GM19397 (cell line): ENCODE measurements around the gene OBSCN.

Experiments
- ATAC-seq: cut with Tn5 transposase; IDR thresholded peaks from one replicate; pipeline ENCODE4 v1.9.1; 2021; ENCODE audit warnings: mild to moderate bottlenecking, moderate library complexity; ENCODE audit not compliant: unreplicated experiment

The OBSCN gene, protein sequence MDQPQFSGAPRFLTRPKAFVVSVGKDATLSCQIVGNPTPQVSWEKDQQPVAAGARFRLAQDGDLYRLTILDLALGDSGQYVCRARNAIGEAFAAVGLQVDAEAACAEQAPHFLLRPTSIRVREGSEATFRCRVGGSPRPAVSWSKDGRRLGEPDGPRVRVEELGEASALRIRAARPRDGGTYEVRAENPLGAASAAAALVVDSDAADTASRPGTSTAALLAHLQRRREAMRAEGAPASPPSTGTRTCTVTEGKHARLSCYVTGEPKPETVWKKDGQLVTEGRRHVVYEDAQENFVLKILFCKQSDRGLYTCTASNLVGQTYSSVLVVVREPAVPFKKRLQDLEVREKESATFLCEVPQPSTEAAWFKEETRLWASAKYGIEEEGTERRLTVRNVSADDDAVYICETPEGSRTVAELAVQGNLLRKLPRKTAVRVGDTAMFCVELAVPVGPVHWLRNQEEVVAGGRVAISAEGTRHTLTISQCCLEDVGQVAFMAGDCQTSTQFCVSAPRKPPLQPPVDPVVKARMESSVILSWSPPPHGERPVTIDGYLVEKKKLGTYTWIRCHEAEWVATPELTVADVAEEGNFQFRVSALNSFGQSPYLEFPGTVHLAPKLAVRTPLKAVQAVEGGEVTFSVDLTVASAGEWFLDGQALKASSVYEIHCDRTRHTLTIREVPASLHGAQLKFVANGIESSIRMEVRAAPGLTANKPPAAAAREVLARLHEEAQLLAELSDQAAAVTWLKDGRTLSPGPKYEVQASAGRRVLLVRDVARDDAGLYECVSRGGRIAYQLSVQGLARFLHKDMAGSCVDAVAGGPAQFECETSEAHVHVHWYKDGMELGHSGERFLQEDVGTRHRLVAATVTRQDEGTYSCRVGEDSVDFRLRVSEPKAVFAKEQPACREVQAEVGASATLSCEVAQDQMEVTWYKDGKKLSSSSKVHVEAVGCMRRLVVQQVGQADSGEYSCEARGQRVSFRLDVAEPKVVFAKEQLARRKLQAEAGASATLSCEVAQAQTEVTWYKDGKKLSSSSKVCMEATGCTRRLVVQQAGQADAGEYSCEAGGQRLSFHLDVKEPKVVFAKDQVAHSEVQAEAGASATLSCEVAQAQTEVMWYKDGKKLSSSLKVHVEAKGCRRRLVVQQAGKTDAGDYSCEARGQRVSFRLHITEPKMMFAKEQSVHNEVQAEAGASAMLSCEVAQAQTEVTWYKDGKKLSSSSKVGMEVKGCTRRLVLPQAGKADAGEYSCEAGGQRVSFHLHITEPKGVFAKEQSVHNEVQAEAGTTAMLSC (N-terminal part only)

DNA sequence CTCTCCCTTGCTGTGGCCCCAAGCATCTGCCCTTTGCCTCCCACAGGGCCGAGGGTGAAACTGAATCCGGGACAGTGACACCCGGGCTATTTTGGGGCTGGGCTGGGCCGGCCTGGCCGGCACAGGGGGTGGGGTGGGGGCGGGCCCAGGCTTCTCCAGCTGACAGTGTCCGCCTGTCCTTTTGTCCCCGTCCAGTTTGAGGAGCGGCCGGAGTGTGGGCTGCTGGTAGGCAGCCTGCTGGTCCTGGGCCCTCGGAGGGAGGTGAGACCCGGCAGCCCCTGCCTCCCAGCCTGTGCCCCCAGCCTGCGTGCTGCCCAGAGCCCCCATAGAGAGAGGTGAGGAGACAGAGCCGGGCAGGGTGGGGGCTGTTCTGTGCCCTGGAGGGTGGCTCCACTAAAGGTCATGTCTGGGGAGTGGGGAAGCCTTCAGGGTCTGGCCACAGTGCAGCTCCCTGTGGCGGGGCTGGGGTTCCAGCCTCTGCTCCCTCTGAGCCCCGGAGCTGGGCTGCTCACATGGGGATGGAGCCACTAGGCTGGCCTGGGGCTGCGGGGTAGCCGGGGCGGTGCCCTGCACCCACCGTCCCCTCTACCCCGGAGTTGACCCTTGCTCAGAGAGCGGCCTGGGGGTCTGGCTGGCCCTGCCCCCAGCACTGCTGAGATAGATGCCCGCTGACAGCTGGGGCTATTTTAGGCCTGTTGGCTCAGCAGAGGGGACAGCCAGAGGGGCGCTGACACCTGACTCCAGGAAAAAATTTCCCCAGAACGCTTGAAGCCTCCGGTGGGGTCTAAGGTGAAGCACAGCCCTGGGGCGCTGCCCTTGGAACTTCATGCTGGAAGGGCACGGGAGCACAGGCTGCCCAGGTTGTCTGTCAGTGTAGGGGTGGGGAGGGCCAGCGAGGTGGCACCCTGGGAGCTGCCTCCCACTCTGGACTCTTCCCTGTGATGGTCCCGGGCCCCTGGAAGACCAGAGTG, at the start of gene OBSCN:
TSS of gene OBSCN (plus strand) at position 194 of the 971 bp plus-strand sequence. CDS start 3,740 bp downstream, outside the sequence.
- ATAC-seq: no peak

DNA sequence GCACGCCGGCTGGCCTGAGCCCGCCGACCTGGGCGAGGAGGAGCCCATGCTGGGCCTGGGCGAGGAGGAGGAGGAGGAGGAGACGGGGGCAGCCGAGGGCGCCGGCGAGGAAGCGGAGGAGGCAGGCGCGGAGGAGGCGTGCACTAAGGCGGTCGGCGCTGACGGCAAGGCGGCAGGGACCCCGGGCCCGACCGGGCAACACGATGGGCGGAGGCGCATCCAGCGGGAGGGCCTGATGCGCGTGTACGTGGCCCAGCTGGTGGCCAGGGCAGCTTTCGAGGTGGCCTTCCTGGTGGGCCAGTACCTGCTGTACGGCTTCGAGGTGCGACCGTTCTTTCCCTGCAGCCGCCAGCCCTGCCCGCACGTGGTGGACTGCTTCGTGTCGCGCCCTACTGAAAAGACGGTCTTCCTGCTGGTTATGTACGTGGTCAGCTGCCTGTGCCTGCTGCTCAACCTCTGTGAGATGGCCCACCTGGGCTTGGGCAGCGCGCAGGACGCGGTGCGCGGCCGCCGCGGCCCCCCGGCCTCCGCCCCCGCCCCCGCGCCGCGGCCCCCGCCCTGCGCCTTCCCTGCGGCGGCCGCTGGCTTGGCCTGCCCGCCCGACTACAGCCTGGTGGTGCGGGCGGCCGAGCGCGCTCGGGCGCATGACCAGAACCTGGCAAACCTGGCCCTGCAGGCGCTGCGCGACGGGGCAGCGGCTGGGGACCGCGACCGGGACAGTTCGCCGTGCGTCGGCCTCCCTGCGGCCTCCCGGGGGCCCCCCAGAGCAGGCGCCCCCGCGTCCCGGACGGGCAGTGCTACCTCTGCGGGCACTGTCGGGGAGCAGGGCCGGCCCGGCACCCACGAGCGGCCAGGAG, 49.5 kb upstream of the OBSCN start:
- no peak for ATAC-seq

DNA sequence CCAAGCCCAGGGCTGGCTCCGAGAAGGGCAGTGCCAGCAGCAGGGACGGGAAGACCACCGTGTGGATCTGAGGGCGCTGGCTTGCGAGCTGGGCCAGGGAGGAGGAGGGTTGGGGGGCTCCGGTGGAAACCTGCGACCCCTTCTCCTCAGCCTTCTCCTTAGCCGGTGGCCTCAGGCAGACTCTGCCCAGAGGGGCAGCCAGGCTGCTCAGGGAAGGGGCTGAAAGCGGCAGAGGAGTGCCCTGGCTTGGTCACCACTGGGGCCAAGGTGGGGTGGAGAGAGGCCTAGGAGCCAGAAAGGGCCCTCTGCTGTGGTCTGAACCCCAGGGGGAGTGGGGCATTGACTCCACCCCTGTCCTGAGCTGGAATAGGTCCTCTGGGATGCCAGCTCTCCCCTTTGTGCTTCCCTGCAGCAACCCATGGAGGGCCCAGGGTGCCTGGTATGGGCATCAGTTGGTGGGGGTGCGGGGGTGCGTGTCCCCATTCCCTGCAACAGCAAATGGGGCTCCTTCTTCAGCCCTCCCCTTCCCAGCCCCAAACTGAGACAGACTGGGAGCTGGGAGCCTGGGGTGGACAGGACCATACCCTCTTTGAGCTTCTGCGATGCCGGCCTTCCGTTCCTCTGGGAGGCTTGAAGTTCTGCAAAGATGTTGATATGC, 48.7 kb upstream of the OBSCN start:
- ATAC-seq: no peak

DNA sequence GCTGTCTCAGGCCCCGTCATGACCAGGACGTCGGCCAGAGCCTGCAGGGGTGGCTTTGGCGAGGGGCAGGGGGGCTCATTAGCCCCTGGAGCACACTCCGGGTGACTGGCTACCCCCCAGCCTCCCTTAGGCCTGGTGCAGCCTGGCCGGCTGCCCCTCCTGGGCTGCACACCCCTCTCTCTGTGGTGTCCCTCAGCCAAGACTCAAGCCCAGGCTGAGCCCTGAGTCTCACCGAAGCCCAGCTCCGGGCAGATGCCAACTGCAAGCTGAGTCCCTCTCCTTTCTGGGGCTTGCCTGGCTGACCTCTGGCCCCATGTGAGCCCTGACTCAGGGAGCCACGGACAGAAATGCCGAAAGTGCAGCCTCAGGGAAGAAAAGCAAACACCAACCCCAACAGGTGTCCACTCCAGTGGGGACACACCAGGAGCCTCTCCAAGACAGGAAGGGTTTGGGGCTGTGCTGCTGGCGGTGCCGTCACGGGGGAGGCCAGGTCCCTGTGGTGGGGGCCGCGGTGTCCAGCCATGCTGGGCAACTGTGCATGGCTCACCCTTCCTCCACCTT, 47.6 kb upstream of the OBSCN start:
- ATAC-seq: no peak

DNA sequence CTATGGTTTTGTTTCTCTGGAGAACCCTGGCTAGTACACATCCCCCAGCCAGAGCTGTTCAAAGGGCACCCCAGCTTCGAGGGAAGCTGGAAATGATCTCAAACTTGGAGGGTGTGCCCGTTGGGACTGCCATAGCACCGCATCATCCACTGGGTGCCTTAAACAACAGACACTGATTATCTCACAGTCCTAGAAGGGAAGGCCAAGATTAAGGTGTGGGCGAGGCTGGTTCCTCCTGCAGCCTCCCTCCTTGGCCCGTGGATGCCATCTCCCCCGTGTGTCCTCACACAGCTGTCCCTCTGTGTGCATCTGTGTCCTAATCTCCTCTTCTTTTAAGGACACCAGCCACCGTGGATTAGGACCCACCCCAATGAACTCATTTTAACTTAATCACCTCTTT, 46.5 kb upstream of the OBSCN start:
- ATAC-seq: no peak

DNA sequence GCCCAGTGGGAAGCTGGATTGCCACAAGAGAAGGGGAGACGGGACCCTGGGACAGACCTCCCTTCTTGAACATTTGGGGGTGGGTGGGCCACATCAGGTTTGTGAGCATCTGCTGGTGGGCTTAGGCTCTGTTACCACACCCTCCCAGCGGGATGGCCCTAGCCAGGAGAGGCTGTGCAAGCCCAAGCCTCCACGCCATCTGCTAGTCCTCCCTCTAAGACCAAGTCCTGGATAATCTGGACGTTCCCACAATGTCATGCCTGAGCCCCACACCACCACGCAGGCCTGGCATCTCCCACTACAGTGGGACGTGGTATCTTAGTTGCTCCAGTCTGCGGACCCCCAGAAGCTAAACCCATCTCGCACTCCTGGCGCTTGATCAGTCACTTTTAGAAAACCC, 46.0 kb upstream of the OBSCN start:
- no peak for ATAC-seq

DNA sequence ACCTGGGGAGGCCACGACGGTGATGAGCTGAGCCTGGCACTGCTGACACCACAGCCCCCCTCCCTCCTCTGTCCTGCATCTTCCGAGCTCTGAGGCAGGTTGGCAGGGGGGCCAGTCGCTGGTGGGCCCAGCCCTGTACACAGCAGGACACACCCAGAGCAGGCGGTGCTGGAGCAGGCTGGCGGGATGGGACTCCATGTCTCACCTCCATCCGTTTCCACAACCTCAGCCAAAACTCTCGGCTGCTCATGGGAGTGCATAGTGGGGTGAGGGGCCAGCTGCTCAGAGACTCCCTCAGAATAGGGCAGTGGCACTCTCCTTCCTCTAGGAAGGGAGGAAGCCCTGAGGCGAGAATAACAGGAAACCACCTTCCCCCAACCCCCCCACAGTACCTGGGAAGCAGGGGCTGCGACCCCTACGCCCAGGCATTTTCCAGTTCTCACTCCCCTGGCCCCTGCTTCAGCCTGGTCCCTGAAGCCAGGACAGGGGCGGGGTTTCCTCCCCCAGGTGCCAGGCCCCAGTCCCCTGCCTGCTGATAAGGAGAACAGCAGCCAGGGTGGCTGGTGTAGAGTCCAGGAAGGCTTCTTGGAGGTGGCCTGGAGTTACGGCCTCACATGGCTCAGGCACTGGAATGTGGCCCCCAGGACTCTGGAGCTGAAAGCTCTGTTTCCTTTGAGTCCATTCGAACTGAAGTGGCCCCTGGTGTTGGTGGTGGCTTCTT, 45.4 kb upstream of the OBSCN start:
- no peak for ATAC-seq

DNA sequence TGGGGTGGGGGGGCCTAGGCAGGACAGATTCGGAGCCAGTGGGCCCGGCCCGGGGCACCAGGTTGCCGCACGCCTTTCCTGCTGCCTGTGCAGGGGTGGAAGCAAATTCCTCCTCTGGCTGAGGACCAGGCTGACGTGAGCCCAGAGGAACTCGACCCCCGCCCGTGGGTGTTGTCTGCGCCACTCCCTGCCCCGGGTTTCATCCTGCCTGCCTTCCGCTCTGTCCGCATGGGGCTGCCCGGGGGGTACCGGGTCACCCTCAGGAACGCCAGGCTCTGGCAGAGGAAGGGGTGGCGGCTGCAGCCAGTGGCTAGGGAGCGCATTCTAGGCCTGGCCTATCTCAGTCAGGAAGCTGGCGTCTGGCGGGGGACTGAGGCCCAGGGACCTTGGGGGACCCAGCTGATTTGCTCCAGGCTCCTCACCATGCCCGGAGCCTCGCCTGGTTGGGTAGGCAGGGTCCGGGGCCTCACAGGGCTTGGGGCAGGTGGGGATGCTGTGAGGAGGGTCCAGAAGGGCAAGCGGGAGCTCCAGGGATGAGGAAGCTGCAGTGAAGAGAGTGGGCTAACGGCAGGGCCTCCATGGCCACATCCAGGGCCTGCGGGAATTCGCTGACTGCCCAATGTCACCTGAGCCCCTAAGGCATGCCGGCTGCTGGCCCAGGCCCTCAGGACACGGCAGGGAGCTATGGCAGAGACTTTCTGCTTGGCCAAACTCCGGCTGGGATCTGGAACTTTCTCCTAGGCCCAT, 44.7 kb upstream of the OBSCN start:
- ATAC-seq: no peak

DNA sequence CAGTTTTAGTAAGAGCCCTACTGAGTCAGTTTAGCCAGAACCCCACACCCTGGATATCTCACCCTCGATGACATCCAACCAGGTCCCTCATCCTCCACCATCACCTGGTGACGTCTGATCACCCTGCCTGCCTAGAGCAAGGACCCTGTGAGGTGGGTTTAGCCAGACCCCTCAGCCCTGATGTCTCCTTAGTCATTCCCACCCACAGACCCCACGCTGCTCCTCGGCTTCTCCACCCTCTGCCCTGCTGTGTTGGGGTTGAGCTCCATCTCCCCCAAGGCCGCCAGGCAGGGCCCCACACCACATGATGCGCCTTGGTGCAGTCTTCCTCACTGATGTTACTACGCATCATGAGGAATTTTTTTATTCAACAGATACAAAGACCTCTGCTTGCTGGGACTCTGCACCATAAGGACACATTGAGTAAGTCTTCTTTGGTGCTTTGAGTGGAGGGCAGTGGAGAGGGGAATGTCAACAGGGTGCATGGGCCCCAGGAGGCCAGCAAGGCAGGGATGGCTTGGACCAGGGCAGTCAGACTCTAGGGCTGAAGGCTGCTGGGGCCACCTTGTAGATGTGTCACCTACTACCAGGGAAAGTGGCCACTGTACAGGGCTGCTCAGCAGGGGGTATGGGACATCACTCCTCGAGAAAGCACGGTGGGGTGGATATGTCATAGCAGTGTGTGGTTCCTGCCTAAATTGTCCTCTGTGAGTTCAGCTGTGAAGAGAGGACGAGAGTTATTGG, 43.9 kb upstream of the OBSCN start:
- ATAC-seq: no peak

DNA sequence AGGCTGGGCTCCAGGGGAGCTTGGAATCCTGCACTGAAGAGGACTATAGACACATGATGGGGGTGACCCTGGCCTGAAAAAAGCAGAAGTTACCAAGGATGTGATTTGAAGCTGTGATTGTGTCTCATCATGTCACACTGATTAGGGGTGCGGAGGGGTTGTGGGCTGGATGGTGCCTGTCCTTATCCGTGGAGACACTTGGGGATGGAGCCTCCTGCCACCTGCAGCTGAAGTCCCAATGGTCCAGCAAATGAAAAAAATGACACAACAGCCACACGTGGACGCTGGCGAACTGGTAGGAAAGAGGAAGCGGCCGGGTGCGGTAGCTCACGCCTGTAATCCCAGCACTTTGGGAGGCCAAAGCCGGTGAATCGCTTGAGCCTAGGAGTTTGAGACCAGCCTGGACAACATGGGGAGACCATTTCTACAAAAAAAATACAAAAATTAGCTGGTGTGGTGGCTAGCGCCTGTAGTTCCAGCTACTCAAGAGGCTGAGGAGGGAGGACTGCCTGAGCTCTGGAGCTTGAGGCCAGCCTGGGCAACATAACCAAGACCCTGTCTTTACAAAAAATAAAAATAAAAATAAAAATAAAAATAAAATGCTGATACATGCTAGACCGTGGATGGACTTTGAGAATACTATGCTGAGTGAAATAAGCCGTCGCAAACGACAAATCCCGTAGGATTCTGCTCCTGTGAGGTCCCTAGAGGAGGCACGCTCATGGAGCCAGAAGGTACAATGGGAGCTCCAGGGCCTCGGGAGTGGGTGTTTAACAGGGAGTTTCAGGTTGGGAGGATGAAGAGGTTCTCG, 43.1 kb upstream of the OBSCN start:
- ATAC-seq: no peak

DNA sequence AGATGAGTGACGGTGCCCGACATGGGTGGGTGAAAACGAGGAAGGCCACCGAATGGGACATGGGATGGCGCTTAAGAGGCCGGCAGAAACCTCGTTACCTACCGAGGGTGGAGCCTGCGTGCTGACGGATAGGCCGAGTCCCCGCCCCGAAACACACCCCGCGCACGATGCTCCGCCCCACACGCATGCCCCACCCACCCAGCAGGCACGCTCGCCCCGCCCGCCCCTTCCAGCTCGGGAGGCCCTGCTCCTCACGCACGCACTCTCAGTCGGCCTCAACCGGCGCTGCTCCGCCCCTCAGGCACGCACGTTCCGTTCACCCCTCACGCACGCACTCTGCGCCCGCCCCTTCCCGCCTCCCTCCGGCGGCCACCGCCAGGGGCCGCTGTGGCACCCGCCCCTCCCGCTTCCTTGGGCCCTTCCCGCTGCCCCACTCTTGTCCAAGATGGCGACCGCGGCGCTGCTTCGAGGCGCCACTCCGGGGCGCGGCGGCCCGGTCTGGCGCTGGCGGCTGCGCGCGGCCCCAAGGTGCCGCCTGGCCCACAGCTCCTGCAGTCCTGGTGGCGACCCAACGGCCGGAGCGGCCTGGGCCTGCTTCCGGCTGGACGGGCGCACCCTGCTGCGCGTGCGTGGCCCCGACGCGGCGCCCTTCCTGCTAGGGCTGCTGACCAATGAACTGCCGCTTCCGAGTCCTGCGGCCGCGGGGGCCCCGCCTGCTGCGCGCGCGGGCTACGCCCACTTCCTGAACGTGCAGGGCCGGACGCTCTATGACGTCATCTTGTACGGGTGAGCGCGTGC, 42.3 kb upstream of the OBSCN start, which contains the start of gene IBA57:
TSS of gene IBA57 (plus strand) at position 433 of the 798 bp plus-strand sequence. CDS start at position 446, 13 bp downstream.
- ATAC-seq: peak; percentile 81

DNA sequence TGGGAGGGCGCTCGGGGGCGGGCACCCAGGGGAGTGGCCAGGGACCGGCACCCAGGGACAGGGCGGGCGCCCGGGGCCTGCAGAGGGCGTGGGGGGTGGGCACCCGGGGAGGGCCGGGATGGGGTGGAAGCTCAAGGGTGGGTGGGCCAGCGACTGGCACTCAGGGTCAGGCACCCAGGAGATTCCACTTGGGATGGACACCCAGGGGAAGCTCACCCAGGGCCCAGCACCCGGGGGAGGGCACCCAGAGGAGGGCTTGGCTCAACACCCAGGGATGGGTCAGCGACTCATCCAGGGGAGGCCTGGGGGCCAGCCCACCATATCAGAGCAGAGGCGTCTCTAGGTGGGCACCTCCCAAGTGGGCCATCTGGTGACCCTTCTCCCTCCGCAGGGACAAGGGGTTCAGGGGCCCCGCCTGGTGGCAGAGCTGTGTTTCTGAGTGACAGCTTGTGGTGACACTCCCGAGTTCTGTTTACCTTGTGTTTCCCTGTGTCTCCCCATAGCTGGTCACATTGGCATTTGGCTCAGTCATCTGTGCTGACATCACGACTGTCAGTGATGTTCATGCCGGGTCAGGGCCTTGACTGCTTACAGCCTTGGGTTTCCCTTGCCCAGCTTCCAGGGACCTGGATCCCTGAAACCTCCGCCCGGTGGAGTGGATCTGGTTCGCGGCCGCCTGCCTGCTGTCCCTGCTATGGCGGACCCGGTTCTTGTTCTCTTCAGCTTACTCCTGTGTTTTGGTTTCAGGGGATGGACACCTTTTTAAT, 41.5 kb upstream of the OBSCN start:
- ATAC-seq: peak; percentile 6

DNA sequence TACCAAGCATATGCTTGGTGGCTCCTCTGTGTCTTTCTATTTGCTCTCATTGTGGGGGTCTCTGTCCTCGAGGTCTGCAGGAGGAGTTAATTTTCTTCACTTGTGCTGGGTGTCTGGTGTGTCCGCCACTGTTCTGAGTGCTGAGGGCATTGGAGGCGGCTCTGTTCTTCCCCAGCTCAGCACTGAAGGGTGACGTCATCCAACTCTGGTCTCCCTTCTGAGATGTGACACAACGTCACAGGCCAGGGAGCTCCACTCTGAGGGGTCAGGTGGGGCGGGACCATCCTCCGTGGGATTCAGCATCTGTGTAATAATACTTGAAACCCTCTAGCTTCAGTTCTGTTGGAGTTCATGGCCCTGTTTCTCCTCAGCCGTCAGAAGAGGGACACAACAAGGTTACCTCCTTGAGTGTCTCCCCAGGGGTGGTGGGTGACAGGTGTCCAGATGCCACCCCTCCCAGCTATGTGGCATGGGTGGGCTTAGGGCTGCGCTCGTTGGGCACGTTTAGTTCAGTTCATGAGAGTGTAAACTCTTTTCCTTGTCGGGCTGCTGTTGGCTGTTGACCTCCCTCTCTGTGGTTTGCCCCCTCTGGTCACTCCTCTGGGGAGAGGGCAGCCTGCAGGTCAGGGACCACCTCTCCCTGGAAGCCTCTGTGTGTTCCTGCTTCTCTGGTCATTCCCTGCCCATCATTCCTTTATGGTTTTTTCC, 39.1 kb upstream of the OBSCN start:
- ATAC-seq: no peak
